ENCODE results near the gene EXOC6B.

EXOC6B gene

GRCh38 chr2:72793798-72794440, 31.9 kb downstream of the EXOC6B start:
- no peak for DNase-seq (ENCODE audit: low read depth in 2 of 2)

GRCh38 chr2:72789241-72789640, 36.6 kb downstream of the EXOC6B start:
- DNase-seq (ENCODE audit: low read depth in 2 of 2), result no peak

- DNase-seq (ENCODE audit: low read depth in 2 of 2), result no peak
These were observed 37.1 kb downstream of the EXOC6B start for GRCh38 chr2:72788756-72789155.

GRCh38 chr2:72785517-72785916, 40.3 kb downstream of the EXOC6B start:
- DNase-seq (ENCODE audit: low read depth in 2 of 2), result no peak

GRCh38 chr2:72782520-72782919, 43.3 kb downstream of the EXOC6B start:
- DNase-seq (ENCODE audit: low read depth in 2 of 2), result no peak

- DNase-seq (ENCODE audit: low read depth in 2 of 2), result no peak
These were observed 44.4 kb downstream of the EXOC6B start for GRCh38 chr2:72781480-72781879.

GRCh38 chr2:72780477-72780876, 45.4 kb downstream of the EXOC6B start:
- no peak for DNase-seq (ENCODE audit: low read depth in 2 of 2)

GRCh38 chr2:72779495-72779894, 46.3 kb downstream of the EXOC6B start:
- no peak for DNase-seq (ENCODE audit: low read depth in 2 of 2)

GRCh38 chr2:72778410-72778809, 47.4 kb downstream of the EXOC6B start:
- no peak for DNase-seq (ENCODE audit: low read depth in 2 of 2)

- DNase-seq (ENCODE audit: low read depth in 2 of 2), result peak; percentile 5 to 20
These were observed 54.9 kb downstream of the EXOC6B start for GRCh38 chr2:72770879-72771461.

GRCh38 chr2:72765997-72766609, 59.7 kb downstream of the EXOC6B start:
- DNase-seq (ENCODE audit: low read depth in 2 of 2), result no peak

- no peak for DNase-seq (ENCODE audit: low read depth in 2 of 2)
These were observed 63.6 kb downstream of the EXOC6B start for GRCh38 chr2:72762276-72762675.

GRCh38 chr2:72759755-72760154, 66.1 kb downstream of the EXOC6B start:
- no peak for DNase-seq (ENCODE audit: low read depth in 2 of 2)

GRCh38 chr2:72757177-72757775, 68.6 kb downstream of the EXOC6B start:
- no peak for DNase-seq (ENCODE audit: low read depth in 2 of 2)

- DNase-seq (ENCODE audit: low read depth in 2 of 2), result no peak
These were observed 70.0 kb downstream of the EXOC6B start for GRCh38 chr2:72755647-72756423.

- no peak for DNase-seq (ENCODE audit: low read depth in 2 of 2)
These were observed 71.1 kb downstream of the EXOC6B start for GRCh38 chr2:72754628-72755320.

- DNase-seq (ENCODE audit: low read depth in 2 of 2), result no peak
These were observed 74.7 kb downstream of the EXOC6B start for GRCh38 chr2:72750977-72751639.

GRCh38 chr2:72750466-72750865, 75.4 kb downstream of the EXOC6B start:
- no peak for DNase-seq (ENCODE audit: low read depth in 2 of 2)

- no peak for DNase-seq (ENCODE audit: low read depth in 2 of 2)
These were observed 78.5 kb downstream of the EXOC6B start for GRCh38 chr2:72747344-72747743.

- no peak for DNase-seq (ENCODE audit: low read depth in 2 of 2)
These were observed 80.0 kb downstream of the EXOC6B start for GRCh38 chr2:72745679-72746368.

Measured in stimulated activated CD4-positive, alpha-beta T cell treated with anti-CD3 and anti-CD28 coated beads, Interleukin-12 subunit alpha, Interleukin-12 subunit beta, amount 100 ng/mL, for 24 hours (primary cell).